Measurements from ENCODE around the gene FZD1. TPM values are rescaled to one million over a fixed set of nuclear protein-coding genes. Genes with fewer than 3 reads are reported as not detected.
A peak's percentile ranks its signal among the peaks of the same experiment; 100 is the strongest.

The FZD1 gene
- total RNA-seq, 1 donor = 40.5 TPM

DNA sequence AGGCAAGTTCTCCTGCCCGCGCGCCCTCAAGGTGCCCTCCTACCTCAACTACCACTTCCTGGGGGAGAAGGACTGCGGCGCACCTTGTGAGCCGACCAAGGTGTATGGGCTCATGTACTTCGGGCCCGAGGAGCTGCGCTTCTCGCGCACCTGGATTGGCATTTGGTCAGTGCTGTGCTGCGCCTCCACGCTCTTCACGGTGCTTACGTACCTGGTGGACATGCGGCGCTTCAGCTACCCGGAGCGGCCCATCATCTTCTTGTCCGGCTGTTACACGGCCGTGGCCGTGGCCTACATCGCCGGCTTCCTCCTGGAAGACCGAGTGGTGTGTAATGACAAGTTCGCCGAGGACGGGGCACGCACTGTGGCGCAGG, 1.4 kb downstream of the FZD1 start:
- H3K36me3 ChIP-seq (ENCODE audit: insufficient read depth, low read length) = no peaks in the 10 kb centered on the region
- H3K27ac ChIP-seq (ENCODE audit: low read depth, low read length) = no peak overlapping the region
- H3K4me2 ChIP-seq (ENCODE audit: insufficient read depth, low read length) = peak overlapping the region; percentile 86
- H3K79me2 ChIP-seq (ENCODE audit: insufficient read depth, low read length) = peaks cover 21% of the 10 kb centered on the region
- peak; percentile 48 for DNase-seq (ENCODE audit: insufficient read length, low spot score, missing footprints)
- H3K4me1 ChIP-seq (ENCODE audit: insufficient read depth, low read length) = peaks cover 6% of the 10 kb centered on the region
- H4K20me1 ChIP-seq (ENCODE audit: insufficient read depth, low read length) = peaks cover 6% of the 10 kb centered on the region
- peak overlapping the region; percentile 81 for H3K4me3 ChIP-seq (ENCODE audit: insufficient read depth, low read length)
- no peaks in the 10 kb centered on the region for H3K27me3 ChIP-seq (ENCODE audit: insufficient read depth, low read length)
- TF ChIP-seq, protein P1, sequence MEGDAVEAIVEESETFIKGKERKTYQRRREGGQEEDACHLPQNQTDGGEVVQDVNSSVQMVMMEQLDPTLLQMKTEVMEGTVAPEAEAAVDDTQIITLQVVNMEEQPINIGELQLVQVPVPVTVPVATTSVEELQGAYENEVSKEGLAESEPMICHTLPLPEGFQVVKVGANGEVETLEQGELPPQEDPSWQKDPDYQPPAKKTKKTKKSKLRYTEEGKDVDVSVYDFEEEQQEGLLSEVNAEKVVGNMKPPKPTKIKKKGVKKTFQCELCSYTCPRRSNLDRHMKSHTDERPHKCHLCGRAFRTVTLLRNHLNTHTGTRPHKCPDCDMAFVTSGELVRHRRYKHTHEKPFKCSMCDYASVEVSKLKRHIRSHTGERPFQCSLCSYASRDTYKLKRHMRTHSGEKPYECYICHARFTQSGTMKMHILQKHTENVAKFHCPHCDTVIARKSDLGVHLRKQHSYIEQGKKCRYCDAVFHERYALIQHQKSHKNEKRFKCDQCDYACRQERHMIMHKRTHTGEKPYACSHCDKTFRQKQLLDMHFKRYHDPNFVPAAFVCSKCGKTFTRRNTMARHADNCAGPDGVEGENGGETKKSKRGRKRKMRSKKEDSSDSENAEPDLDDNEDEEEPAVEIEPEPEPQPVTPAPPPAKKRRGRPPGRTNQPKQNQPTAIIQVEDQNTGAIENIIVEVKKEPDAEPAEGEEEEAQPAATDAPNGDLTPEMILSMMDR (IDR thresholded peaks at IDR 0.05; ENCODE audit: extremely low read depth, low read depth, low read length) = no peak
- no peaks in the 10 kb centered on the region for H3K9me3 ChIP-seq (ENCODE audit: low read depth, low read length)
- H2AFZ ChIP-seq (ENCODE audit: low read length) = peak overlapping the region; percentile 91

DNA sequence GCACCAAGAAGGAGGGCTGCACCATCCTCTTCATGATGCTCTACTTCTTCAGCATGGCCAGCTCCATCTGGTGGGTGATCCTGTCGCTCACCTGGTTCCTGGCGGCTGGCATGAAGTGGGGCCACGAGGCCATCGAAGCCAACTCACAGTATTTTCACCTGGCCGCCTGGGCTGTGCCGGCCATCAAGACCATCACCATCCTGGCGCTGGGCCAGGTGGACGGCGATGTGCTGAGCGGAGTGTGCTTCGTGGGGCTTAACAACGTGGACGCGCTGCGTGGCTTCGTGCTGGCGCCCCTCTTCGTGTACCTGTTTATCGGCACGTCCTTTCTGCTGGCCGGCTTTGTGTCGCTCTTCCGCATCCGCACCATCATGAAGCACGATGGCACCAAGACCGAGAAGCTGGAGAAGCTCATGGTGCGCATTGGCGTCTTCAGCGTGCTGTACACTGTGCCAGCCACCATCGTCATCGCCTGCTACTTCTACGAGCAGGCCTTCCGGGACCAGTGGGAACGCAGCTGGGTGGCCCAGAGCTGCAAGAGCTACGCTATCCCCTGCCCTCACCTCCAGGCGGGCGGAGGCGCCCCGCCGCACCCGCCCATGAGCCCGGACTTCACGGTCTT, 1.9 kb downstream of the FZD1 start:
- TF ChIP-seq, protein P1 (IDR thresholded peaks at IDR 0.05; ENCODE audit: extremely low read depth, low read depth, low read length) = no peak
- Histone ChIP-seq H3K27ac (ENCODE audit: low read depth, low read length) (no peak overlapping the region), H3K4me1 (ENCODE audit: insufficient read depth, low read length) (peaks cover 6% of the 10 kb centered on the region), H3K4me2 (ENCODE audit: insufficient read depth, low read length) (peak overlapping the region; percentile 86), H4K20me1 (ENCODE audit: insufficient read depth, low read length) (peaks cover 6% of the 10 kb centered on the region), H3K4me3 (ENCODE audit: insufficient read depth, low read length) (peak overlapping the region; percentile 81), H2AFZ (ENCODE audit: low read length) (peak overlapping the region; percentile 91), H3K36me3 (ENCODE audit: insufficient read depth, low read length) (no peaks in the 10 kb centered on the region), H3K27me3 (ENCODE audit: insufficient read depth, low read length) (no peaks in the 10 kb centered on the region), H3K79me2 (ENCODE audit: insufficient read depth, low read length) (peaks cover 21% of the 10 kb centered on the region), H3K9me3 (ENCODE audit: low read depth, low read length) (no peaks in the 10 kb centered on the region)
- peak; percentile 58 for DNase-seq (ENCODE audit: insufficient read length, low spot score, missing footprints)

DNA sequence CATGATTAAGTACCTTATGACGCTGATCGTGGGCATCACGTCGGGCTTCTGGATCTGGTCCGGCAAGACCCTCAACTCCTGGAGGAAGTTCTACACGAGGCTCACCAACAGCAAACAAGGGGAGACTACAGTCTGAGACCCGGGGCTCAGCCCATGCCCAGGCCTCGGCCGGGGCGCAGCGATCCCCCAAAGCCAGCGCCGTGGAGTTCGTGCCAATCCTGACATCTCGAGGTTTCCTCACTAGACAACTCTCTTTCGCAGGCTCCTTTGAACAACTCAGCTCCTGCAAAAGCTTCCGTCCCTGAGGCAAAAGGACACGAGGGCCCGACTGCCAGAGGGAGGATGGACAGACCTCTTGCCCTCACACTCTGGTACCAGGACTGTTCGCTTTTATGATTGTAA, 2.5 kb downstream of the FZD1 start:
- H3K79me2 ChIP-seq (ENCODE audit: insufficient read depth, low read length) = peaks cover 21% of the 10 kb centered on the region
- H3K9me3 ChIP-seq (ENCODE audit: low read depth, low read length) = no peaks in the 10 kb centered on the region
- TF ChIP-seq, protein P1 (IDR thresholded peaks at IDR 0.05; ENCODE audit: extremely low read depth, low read depth, low read length) = no peak
- H3K27ac ChIP-seq (ENCODE audit: low read depth, low read length) = no peak overlapping the region
- H3K4me2 ChIP-seq (ENCODE audit: insufficient read depth, low read length) = peak overlapping the region; percentile 86
- H4K20me1 ChIP-seq (ENCODE audit: insufficient read depth, low read length) = peaks cover 6% of the 10 kb centered on the region
- H2AFZ ChIP-seq (ENCODE audit: low read length) = no peak overlapping the region
- H3K36me3 ChIP-seq (ENCODE audit: insufficient read depth, low read length) = no peaks in the 10 kb centered on the region
- DNase-seq (ENCODE audit: insufficient read length, low spot score, missing footprints) = peak; percentile 68
- peaks cover 6% of the 10 kb centered on the region for H3K4me1 ChIP-seq (ENCODE audit: insufficient read depth, low read length)
- H3K27me3 ChIP-seq (ENCODE audit: insufficient read depth, low read length) = no peaks in the 10 kb centered on the region
- H3K4me3 ChIP-seq (ENCODE audit: insufficient read depth, low read length) = peak overlapping the region; percentile 81

DNA sequence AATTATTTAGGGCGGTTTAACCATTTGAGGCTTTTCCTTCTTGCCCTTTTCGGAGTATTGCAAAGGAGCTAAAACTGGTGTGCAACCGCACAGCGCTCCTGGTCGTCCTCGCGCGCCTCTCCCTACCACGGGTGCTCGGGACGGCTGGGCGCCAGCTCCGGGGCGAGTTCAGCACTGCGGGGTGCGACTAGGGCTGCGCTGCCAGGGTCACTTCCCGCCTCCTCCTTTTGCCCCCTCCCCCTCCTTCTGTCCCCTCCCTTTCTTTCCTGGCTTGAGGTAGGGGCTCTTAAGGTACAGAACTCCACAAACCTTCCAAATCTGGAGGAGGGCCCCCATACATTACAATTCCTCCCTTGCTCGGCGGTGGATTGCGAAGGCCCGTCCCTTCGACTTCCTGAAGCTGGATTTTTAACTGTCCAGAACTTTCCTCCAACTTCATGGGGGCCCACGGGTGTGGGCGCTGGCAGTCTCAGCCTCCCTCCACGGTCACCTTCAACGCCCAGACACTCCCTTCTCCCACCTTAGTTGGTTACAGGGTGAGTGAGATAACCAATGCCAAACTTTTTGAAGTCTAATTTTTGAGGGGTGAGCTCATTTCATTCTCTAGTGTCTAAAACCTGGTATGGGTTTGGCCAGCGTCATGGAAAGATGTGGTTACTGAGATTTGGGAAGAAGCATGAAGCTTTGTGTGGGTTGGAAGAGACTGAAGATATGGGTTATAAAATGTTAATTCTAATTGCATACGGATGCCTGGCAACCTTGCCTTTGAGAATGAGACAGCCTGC, 3.1 kb downstream of the FZD1 start:
- TF ChIP-seq, protein P1 (IDR thresholded peaks at IDR 0.05; ENCODE audit: extremely low read depth, low read depth, low read length) = no peak
- Histone ChIP-seq H3K4me3 (ENCODE audit: insufficient read depth, low read length) (peak overlapping the region; percentile 81), H3K36me3 (ENCODE audit: insufficient read depth, low read length) (no peaks in the 10 kb centered on the region), H3K4me1 (ENCODE audit: insufficient read depth, low read length) (peaks cover 6% of the 10 kb centered on the region), H3K4me2 (ENCODE audit: insufficient read depth, low read length) (peak overlapping the region; percentile 86), H2AFZ (ENCODE audit: low read length) (no peak overlapping the region), H3K27me3 (ENCODE audit: insufficient read depth, low read length) (no peaks in the 10 kb centered on the region), H3K79me2 (ENCODE audit: insufficient read depth, low read length) (peaks cover 21% of the 10 kb centered on the region), H3K9me3 (ENCODE audit: low read depth, low read length) (no peaks in the 10 kb centered on the region), H4K20me1 (ENCODE audit: insufficient read depth, low read length) (peaks cover 6% of the 10 kb centered on the region), H3K27ac (ENCODE audit: low read depth, low read length) (peak overlapping the region; percentile 14)
- peak; percentile 89 for DNase-seq (ENCODE audit: insufficient read length, low spot score, missing footprints)
